GM19372 (cell line): ENCODE results near the gene KHDRBS2.
A peak's percentile ranks its signal among the peaks of the same experiment; 100 is the strongest.

Experiments
- ATAC-seq: cut with Tn5 transposase; IDR thresholded peaks from one replicate; pipeline ENCODE4 v1.9.1; 2021; ENCODE audit warnings: mild to moderate bottlenecking, low read depth, moderate library complexity; ENCODE audit not compliant: unreplicated experiment

KHDRBS2 gene

GRCh38 chr6:62285612-62286469 is at the start of gene KHDRBS2:
Gene KHDRBS2, minus strand, starts transcription at chr6:62286225.
- peak; percentile 100 for ATAC-seq

DNA sequence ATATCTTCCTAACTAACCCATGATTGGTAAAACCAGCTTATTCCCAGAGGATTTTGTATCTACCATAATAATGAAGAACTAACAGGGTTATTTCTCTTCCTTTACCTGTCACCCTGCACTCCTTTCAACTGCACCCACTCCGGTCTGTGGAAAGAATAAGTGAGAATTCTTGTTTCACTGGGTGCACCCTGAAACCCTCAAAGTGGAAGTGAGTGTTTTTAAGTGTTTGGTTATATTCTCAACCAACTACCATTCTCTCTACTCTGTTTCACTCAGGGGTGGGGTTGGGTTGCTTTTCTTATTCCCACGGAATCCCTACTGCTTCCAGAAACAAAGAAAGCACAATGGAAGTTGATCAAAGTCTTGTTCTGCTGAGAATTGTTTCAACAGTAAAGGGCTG is 42.6 kb upstream of the KHDRBS2 start:
- no peak for ATAC-seq

DNA sequence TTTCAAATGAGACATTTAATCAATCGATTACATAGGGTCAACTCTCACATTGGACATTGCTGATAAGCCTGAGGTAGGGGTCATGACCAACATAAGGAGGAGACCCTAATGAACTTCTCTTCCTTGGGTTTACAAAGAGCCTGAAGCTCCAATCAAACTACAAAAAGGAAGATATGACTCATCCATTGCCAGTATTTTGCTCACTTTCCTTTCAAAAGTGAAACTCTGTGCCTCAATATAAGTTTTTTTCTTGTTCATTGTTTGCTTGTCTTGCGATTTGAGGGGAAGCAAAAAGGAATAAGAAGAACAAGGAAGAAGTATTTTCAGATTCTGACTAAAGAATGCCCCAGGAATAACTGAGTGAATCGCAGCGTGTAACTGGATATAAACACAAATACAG is 38.8 kb upstream of the KHDRBS2 start:
- no peak for ATAC-seq

DNA sequence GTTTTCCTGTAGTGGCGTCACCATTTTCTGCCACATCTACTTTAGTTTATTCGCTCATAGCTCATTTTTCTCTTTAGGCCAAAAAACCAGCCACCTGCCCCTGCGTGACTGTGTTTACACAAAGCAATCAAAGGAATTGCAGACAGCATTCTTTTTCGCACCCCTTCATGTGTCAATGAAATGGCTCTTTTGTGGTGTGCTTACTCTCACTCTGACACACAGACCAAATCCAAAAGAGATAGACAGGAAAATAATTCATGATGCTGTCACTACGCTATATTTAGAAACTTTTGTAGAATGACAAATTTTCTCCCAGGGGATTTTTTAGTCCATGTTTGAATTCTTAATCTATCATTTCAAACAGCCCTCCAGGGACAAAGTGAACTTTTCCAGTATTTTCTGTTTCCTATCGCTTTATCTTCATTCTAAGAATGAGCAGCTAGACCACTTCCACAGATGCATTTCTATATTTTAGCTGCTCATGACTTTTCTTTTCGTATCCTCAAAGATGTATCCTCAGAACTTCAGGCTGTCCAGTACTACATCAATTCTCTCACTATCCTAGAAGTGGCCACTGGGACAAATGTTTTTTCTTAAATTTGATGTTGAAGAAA is 37.9 kb upstream of the KHDRBS2 start:
- ATAC-seq: no peak

DNA sequence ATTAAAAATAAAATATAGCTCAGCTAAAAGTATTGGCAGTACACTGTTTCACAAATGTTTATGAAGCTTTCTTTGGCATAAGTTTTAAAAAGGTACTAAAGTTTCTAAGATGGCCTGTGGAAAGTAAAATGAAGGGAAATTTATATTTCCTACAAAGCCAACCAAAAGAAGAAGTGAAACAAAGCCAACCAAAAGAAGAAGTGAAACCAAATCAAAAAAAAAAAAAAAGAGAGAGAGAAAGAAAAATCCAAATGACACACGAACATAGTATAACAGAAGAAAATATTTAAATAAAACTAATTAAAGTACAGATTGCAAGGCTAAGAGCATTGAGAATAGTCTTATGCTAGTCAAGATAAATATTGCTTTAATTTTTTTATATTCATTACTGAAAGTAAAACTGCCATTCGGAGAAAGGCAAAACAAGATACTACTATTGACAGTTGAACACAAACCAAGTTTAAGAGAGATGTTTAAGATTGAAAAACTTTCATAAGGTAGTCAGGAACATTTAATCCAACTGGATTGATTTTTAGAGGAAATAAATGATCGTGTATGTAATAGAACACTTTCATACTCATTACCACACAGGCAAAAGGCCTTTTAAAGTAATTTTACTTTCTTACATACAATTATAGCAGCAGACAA is 12.8 kb upstream of the KHDRBS2 start:
- peak; percentile 86 for ATAC-seq

GRCh38 chr6:62296541-62296940 is 10.5 kb upstream of the KHDRBS2 start:
- ATAC-seq: no peak

DNA sequence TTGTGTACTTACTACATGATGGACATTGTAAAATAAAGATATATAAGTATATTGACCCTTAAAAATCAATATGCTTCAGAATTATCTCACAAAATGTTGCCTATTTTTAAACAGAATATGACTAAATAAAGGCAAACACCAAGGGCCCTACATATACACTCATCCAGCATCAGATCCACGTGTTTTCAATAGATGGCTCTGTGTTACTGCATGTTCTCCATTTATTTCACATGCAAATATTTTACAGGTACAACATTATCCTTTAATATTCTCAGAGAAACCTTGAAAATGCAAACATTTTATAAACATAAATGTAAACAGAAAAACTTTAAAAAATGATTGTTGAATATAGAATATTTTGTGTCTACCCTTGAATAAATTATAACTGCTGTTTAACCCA is 2.9 kb upstream of the KHDRBS2 start:
- no peak for ATAC-seq

DNA sequence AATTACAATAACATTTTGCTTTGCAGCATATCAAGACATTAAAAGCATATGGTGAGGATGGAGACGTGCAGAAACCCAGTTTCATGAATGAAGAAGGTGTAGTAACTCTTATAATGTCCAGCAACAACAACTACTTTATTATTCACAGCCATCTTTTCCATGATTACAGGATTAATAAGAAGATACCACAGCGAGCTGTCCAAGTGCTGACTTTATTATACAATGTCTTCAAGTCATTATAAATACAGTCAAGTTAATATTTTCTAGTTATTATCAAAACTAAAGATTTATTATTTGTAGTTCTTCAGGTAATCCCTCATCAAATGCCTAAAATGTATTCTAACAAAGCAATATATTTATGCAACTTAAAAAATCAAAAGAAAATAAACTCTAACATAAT is 2.5 kb upstream of the KHDRBS2 start:
- ATAC-seq: no peak

DNA sequence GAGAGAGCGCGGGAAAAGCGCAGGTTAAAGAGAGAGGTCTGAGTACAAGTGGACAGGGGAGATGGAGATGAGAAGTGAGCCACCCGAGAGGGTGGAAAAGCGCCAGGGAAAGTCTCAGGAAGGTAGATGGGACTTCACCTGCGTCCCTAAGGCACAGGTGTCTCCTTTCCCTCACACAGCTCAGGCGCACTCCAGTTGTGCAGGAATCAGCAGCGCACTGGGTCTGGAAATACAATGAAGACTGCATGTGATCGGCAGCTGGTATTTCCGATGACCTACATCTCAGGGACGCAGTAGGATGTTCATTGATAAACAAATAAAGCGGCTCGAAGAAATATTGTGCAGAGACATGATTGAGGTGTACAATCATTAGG is 432 bp upstream of the KHDRBS2 start:
- ATAC-seq: peak; percentile 2

- ATAC-seq: no peak
Measured at GRCh38 chr6:62284725-62285124, 1.3 kb downstream of the KHDRBS2 start.

GRCh38 chr6:62283796-62284411 is 2.1 kb downstream of the KHDRBS2 start:
- ATAC-seq: no peak

- ATAC-seq: no peak
Measured at GRCh38 chr6:62283365-62283764, 2.7 kb downstream of the KHDRBS2 start.

DNA sequence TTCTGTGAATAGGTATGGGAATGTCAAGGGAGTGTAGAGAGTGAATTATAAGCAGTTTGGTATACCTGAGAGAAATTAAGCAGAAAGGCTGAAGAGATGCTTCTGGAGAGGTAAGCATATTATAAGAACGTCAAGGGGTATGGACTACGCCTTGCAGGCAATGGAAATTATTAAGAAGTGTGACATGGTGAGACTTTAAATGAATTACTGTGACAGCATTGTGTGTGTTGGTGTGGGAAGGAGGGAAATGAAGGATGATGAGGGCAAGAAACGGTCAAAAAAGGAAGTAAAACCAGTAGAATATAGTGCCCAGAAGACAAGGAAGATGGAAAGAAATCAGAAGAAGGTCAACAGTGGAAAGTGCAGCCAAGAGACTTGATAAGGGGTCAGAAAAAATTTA is 5.9 kb downstream of the KHDRBS2 start:
- ATAC-seq: no peak

- no peak for ATAC-seq
Measured at GRCh38 chr6:62272114-62272513, 13.9 kb downstream of the KHDRBS2 start.

DNA sequence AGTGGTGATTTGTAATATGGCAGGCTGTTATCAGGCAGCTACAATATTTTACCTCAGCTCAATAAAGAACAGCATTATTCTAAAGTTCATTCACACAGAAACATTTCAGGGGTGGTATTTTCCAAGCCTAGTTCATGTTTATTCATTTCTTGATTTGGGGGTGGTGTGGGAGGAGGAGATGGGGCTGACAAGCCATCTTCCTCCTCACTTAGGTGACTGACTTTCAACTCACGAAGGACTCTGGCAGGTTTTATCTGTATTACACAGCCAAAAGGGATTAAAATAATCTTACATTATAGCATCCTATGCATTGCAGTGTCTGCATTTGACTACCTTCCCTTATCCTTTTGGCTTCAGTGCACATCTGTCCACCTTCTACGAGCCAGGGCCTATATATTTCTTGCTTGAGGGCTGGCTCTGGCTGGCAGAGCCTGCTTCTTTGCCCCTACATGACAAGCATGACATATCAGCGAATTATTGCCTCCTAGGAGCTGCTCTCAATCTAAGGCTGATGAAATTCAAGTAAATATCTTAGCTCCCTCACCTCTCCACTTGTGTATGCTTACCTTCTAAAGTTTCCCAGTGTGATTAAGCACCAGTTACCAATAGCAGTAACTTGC is 20.0 kb downstream of the KHDRBS2 start:
- ATAC-seq: no peak

DNA sequence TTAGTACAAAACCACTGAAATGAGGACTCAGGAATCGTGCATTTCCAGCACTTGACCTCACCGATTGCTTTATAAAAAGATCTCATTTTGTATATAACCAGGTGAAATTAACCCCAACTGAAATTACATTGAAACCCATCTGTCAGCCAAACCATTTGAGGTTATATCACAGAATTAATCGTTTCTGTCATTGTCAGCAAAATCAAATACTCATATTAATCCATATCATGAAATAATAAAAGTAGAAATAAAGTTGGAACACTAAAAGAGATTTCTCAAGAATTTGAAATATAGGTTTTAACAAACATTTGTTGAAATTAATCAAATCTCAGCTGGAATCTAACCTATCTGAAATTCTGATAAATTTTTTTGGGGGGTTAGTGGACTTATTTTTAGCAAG is 23.7 kb downstream of the KHDRBS2 start:
- no peak for ATAC-seq

GRCh38 chr6:62246087-62246486 is 39.9 kb downstream of the KHDRBS2 start:
- no peak for ATAC-seq

DNA sequence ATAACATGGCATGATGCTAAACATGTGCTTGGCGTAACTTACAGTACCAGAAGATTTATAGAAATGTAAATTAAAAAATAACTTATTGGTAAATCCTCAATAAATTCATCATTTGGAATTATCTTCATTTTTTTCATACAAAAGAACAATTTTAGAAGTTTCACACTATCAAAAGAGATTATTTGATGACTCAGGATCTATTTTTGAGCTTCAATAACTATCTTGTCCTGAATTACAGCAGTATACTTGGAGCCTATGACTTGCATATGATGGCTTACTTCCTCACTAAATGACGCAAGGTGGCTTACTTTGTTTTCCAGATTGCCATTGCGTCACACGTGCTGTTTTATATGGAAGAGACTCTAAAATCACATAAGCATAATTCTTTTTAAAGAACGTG is 49.2 kb downstream of the KHDRBS2 start:
- ATAC-seq: no peak

- ATAC-seq: no peak
Measured at GRCh38 chr6:62229231-62229630, 56.8 kb downstream of the KHDRBS2 start.

DNA sequence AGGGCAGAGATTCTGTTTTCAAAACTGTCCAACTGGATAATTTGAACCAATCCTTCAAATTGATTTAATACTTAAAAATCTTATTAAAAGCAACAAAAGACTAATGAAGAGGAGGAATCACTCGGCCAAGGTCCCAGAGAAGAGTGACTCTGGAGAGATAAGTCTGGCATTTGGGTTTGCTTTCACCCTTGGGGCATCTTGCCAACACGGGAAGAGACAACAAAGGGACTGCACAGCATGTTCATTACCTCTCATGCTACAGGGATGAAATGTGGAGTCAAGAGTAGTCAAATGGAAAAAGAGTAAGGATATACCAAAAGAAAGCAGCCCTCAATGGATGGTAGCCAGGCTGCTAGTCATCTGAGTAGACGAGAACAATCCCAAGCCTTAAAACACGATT is 68.2 kb downstream of the KHDRBS2 start:
- ATAC-seq: no peak

DNA sequence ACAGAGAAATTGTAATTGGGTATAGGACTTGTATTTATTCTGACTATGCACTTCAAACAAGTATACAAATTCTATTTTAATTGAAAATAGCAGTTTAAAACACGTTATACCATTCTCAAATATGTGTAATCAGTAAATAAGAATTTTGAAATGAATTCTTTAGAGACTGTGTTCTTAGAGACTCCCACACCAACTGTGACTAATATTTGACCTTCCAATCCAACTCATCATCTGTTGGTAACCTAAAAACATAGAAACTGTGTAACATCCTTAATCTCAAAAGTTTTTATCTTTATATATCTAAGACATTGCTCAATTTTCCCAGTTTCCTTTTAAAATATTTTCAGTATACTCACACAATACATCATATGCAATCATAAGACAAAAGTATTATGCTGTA is 83.9 kb downstream of the KHDRBS2 start:
- no peak for ATAC-seq
